Loucy (cell line): ENCODE results near the gene FSIP1.

Experiments used
- H2AFZ ChIP-seq: fragments of 200-600 bp; sonication (generic); 2 replicates; pipeline ENCODE4 v1.6.0; 2016; ENCODE audit warnings: antibody characterized with exemption, mild to moderate bottlenecking, low read length, moderate library complexity
- H3F3A ChIP-seq: fragments of 200-600 bp; 2 replicates; pipeline ENCODE4 v1.6.0; 2016; ENCODE audit warnings: antibody characterized with exemption, low read depth, mild to moderate bottlenecking
- H3K27me3 ChIP-seq: fragments of 200-600 bp; sonication (generic); 2 replicates; pipeline ENCODE4 v1.6.1; 2014; ENCODE audit warnings: low read length, mild to moderate bottlenecking; ENCODE audit not compliant: insufficient read depth, poor library complexity, severe bottlenecking
- H3K36me3 ChIP-seq: fragments of 200-600 bp; sonication (generic); 2 replicates; pipeline ENCODE4 v1.6.1; 2016; ENCODE audit warnings: low read length; ENCODE audit not compliant: insufficient read depth
- H3K4me1 ChIP-seq: fragments of 200-600 bp; sonication (generic); 2 replicates; pipeline ENCODE4 v1.5.1; 2014; ENCODE audit warnings: low read length, mild to moderate bottlenecking; ENCODE audit not compliant: insufficient read depth, poor library complexity, severe bottlenecking
- H3K4me2 ChIP-seq: fragments of 200-600 bp; sonication (generic); 2 replicates; pipeline ENCODE4 v1.6.0; 2014; ENCODE audit warnings: antibody characterized with exemption, low read length, low read depth, mild to moderate bottlenecking; ENCODE audit not compliant: poor library complexity, severe bottlenecking
- H3K4me3 ChIP-seq: fragments of 200-600 bp; sonication (generic); 2 replicates; pipeline ENCODE4 v1.5.1; 2014; ENCODE audit warnings: low read length, mild to moderate bottlenecking, mixed read lengths; ENCODE audit not compliant: poor library complexity, severe bottlenecking
- H3K79me2 ChIP-seq: fragments of 200-600 bp; sonication (generic); 2 replicates; pipeline ENCODE4 v1.6.1; 2014; ENCODE audit warnings: low read length; ENCODE audit not compliant: insufficient read depth
- H3K9ac ChIP-seq: fragments of 200-600 bp; sonication (generic); 2 replicates; pipeline ENCODE4 v1.6.0; 2014; ENCODE audit warnings: mild to moderate bottlenecking, low read depth, low read length, moderate library complexity; ENCODE audit not compliant: poor library complexity, severe bottlenecking
- H3K9me2 ChIP-seq: fragments of 200-600 bp; sonication (generic); replicated peaks from 2 replicates; pipeline ENCODE4 v1.6.1; 2016; ENCODE audit warnings: low read depth, low read length, mixed read lengths
- H3K9me3 ChIP-seq: fragments of 200-600 bp; sonication (generic); 2 replicates; pipeline ENCODE4 v1.6.1; 2014; ENCODE audit warnings: mild to moderate bottlenecking, antibody characterized with exemption, low read length, low read depth; ENCODE audit not compliant: insufficient read depth
- H4K20me1 ChIP-seq: fragments of 200-600 bp; sonication (generic); 2 replicates; pipeline ENCODE4 v1.6.0; 2014; ENCODE audit warnings: antibody characterized with exemption, low read length, mild to moderate bottlenecking; ENCODE audit not compliant: insufficient read depth, poor library complexity, severe bottlenecking
- CTCF ChIP-seq: fragments of 200-600 bp; sonication (generic); conservative IDR thresholded peaks from 2 replicates; pipeline ENCODE4 v1.5.1; 2014; ENCODE audit warnings: mild to moderate bottlenecking, antibody characterized with exemption, low read length
- EZH2phosphoT487 ChIP-seq: fragments of 200-600 bp; IDR thresholded peaks from 2 replicates; pipeline ENCODE4 v1.6.1; 2018; ENCODE audit warnings: antibody characterized with exemption, mild to moderate bottlenecking, moderate library complexity, borderline replicate concordance

The FSIP1 gene

GRCh38 chr15:39788108-39788507, 5.5 kb upstream of the FSIP1 start:
- H3K79me2 ChIP-seq, result peaks cover 23% of the 10 kb centered on the region
- TF ChIP-seq CTCF (no peak), EZH2phosphoT487 (no peak)
- H3K4me1 ChIP-seq, result peaks cover 79% of the 10 kb centered on the region
- H3K9me3 ChIP-seq, result no peaks in the 10 kb centered on the region
- H3K4me3 ChIP-seq, result no peak overlapping the region
- no peaks in the 10 kb centered on the region for H3F3A ChIP-seq
- no peaks in the 10 kb centered on the region for H3K27me3 ChIP-seq
- peak overlapping the region; percentile 19 for H3K9ac ChIP-seq
- no peaks in the 10 kb centered on the region for H3K36me3 ChIP-seq
- H3K9me2 ChIP-seq, result no peaks in the 10 kb centered on the region
- H4K20me1 ChIP-seq, result no peaks in the 10 kb centered on the region
- no peak overlapping the region for H2AFZ ChIP-seq
- H3K4me2 ChIP-seq, result peak overlapping the region; percentile 86

GRCh38 chr15:39787479-39787878, 4.8 kb upstream of the FSIP1 start:
- Histone ChIP-seq H2AFZ (0 out of 2 replicates have a peak overlapping the region, but pooled peaks have one; percentile 9), H4K20me1 (no peaks in the 10 kb centered on the region), H3K4me3 (no peak overlapping the region), H3K36me3 (no peaks in the 10 kb centered on the region), H3K9me2 (no peaks in the 10 kb centered on the region), H3K27me3 (no peaks in the 10 kb centered on the region), H3K9ac (peak overlapping the region; percentile 28), H3F3A (no peaks in the 10 kb centered on the region), H3K4me2 (peak overlapping the region; percentile 86), H3K9me3 (no peaks in the 10 kb centered on the region), H3K4me1 (peaks cover 74% of the 10 kb centered on the region), H3K79me2 (peaks cover 27% of the 10 kb centered on the region)
- TF ChIP-seq CTCF (no peak), EZH2phosphoT487 (no peak)

- Histone ChIP-seq H3K4me3 (peak overlapping the region; percentile 81), H3K9me2 (no peaks in the 10 kb centered on the region), H4K20me1 (no peaks in the 10 kb centered on the region), H3K27me3 (no peaks in the 10 kb centered on the region), H3K36me3 (no peaks in the 10 kb centered on the region), H3K4me2 (peak overlapping the region; percentile 86), H3K9me3 (no peaks in the 10 kb centered on the region), H3K79me2 (peaks cover 27% of the 10 kb centered on the region), H3K9ac (peak overlapping the region; percentile 28), H2AFZ (no peak overlapping the region), H3K4me1 (peaks cover 74% of the 10 kb centered on the region), H3F3A (no peaks in the 10 kb centered on the region)
- TF ChIP-seq CTCF (peak; percentile 74), EZH2phosphoT487 (no peak)
Observed at GRCh38 chr15:39786447-39787056, 3.9 kb upstream of the FSIP1 start.
